HL-60/S4 (cell line): ENCODE results near the gene MTURN.
"Not testable (repeated sequence)": the region's sequence is repeated elsewhere in the genome, so short reads cannot be mapped to it uniquely, and the experiment has no call there.

Source experiments
- in situ Hi-C: fragments of 300-500 bp; cut with MboI; formaldehyde crosslinking; loops from 2 replicates; pipeline ENCODE4 v1.14.3; 2022; ENCODE audit warnings: low sequenced_read_pairs

The MTURN gene

GRCh38 chr7:30134611-30135300, at the start of gene MTURN:
MTURN (plus strand) TSS chr7:30134986; CDS start chr7:30135137, 151 bp downstream.
- in situ Hi-C loops: no loop called here

GRCh38 chr7:30086529-30086928, 48.3 kb upstream of the MTURN start:
- in situ Hi-C loops: no loop called here

GRCh38 chr7:30087371-30087770, 47.4 kb upstream of the MTURN start:
- in situ Hi-C loops: no loop called here

GRCh38 chr7:30088362-30088761, 46.4 kb upstream of the MTURN start:
- in situ Hi-C loops: no loop called here

GRCh38 chr7:30090111-30090510, 44.7 kb upstream of the MTURN start:
- in situ Hi-C loops: no loop called here

- in situ Hi-C loops: no loop called here
Observed at GRCh38 chr7:30091491-30091912, 43.3 kb upstream of the MTURN start.

- in situ Hi-C loops: no loop called here
Observed at GRCh38 chr7:30091987-30092386, 42.8 kb upstream of the MTURN start.

- in situ Hi-C loops: no loop called here
Observed at GRCh38 chr7:30093420-30093952, 41.3 kb upstream of the MTURN start.

GRCh38 chr7:30098599-30098998, 36.2 kb upstream of the MTURN start:
- in situ Hi-C loops: not testable (repeated sequence)

- in situ Hi-C loops: no loop called here
Observed at GRCh38 chr7:30102281-30102680, 32.5 kb upstream of the MTURN start.

GRCh38 chr7:30104157-30104556, 30.6 kb upstream of the MTURN start:
- in situ Hi-C loops: no loop called here

GRCh38 chr7:30112103-30112713, 22.6 kb upstream of the MTURN start:
- in situ Hi-C loops: no loop called here

GRCh38 chr7:30113144-30113543, 21.6 kb upstream of the MTURN start:
- in situ Hi-C loops: no loop called here

GRCh38 chr7:30114536-30115238, 20.1 kb upstream of the MTURN start:
- in situ Hi-C loops: no loop called here

GRCh38 chr7:30115709-30116297, 19.0 kb upstream of the MTURN start:
- in situ Hi-C loops: no loop called here

- in situ Hi-C loops: no loop called here
Observed at GRCh38 chr7:30116771-30117170, 18.0 kb upstream of the MTURN start.

GRCh38 chr7:30117896-30118295, 16.9 kb upstream of the MTURN start:
- in situ Hi-C loops: no loop called here

GRCh38 chr7:30119890-30120577, 14.8 kb upstream of the MTURN start:
- in situ Hi-C loops: no loop called here

GRCh38 chr7:30133736-30134610, 813 bp upstream of the MTURN start:
- in situ Hi-C loops: no loop called here
